ENCODE data around the gene KIAA1217.
A peak's percentile ranks its signal among the peaks of the same experiment; 100 is the strongest.

The KIAA1217 gene

DNA sequence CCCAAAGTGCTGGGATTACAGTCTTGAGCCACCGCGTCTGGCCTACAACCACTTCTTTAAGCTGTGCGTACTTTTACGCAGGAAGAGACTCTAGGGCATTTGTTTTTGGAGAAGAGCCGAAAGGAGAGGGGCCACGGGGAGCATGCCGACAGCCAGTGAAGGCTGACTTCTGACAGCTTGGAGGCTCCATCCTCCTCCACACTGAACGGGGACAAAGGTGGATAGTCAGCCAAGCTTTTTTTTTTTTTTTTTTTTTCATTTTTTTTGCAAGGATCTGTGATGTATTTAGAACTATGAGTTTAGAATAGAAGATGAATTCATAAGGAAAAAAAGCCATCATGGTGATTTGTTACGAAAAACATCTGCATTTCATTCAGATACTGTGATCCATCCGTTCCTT is 293.1 kb downstream of the KIAA1217 start:
- DNase-seq (ENCODE audit: low read depth in 2 of 2), result no peak

DNA sequence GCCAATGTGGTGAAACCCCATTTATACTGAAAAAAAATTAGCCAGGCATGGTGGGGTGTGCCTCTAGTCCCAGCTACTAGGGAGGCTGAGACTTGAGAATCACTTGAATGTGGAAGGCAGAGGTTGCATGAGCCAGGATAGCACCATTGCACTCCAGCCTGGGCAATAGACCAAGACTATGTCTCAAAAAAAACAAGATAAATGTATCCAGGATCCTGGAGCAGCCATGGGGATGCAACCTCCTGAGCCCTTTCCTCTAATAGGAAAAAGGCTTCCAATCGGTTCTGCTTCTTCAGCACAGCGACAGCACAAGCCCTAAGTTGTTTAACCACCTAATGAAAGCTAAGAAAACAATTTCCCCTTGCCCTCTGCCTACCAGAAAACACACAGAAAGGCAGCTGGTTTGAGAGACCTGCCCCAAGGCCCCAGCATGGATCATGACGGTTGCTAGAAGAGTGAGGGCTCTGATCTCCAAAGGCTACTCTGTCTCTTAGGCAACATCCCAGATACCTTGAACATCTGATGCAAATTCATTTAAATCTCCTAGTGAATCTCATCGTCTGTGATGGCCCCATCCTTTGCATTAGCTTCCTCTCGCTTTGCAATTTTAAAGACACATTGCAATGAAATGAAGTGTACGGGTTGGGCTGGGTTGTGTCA is 294.0 kb downstream of the KIAA1217 start:
- DNase-seq (ENCODE audit: low read depth in 2 of 2), result no peak

DNA sequence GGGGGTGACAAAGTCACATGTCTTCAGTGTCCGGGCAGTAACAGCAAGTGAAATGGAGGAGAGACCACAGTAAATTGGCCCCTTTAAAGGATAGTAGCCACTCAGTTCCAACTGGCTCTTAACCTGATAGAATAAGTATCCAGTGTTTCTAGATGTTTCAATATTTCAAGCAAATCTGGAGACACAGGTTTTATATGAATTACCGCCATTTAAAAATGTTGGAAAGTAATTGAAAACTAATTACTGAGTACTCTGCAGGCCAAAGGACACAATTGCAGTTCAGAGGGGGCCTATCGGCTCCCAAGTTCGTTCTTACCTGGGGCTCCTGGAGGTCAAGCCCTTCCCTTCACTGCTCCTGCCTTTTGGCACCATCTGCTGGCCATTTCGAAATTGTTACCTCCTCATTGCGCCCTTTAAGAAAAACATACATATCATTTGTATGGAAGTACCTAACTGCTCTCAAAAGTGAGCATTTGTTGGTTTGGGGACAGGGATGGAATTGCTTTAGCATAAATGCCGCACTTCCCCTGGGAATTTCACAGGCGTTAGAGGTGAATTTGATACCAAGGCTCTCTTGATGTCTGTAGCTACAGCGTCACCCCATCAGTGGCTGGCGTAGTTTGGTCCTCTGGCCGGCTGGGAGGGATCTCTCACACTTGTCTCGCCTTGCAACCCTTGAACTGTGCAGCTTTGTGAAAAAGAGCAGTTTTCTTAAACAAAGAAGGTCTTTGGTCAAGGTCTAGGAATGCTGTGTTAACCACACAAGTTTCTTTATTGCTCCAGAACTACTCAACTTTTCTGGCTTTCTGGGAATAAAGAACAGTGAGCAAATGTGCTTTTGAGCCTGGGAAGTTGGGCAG is 294.8 kb downstream of the KIAA1217 start:
- DNase-seq (ENCODE audit: low read depth in 2 of 2), result peak; percentile 21 to 24

DNA sequence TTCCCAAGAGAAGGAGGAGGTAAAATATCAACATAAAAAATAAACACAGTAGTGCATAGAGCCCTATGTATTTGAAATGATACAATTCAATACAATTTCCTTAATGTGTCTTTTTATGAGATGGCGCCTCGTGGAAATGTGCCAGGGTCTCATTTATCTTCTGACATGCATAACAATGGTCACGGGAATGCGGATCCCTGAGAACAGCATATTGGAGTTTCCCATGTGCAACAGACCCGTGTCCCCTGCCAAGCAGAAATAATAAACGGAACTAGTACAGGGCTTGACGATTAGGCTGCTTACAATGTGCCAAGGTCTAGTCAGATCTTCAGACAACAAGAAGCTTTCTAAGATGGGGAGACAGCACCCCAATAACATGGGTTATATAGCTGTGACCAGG is 296.8 kb downstream of the KIAA1217 start:
- DNase-seq (ENCODE audit: low read depth in 2 of 2), result no peak

DNA sequence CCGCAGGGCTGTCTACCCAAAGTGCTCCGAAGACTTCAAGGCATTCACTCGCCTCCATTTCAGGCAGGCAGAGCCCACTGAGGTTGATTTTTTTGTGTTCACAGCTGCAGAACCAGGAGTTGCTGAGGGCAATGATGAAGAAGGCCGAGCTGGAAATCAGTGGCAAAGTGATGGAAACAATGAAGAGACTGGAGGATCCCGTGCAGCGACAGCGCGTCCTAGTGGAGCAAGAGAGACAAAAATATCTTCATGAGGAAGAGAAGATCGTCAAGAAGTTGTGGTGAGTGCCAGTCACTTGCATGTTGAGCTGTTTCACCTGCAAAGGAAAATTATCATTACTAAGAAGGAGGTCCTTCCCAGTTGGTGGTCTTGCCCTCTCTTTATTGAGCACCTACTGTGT is 304.2 kb downstream of the KIAA1217 start:
- DNase-seq (ENCODE audit: low read depth in 2 of 2), result peak in 1 of 2 donors; percentile 4

DNA sequence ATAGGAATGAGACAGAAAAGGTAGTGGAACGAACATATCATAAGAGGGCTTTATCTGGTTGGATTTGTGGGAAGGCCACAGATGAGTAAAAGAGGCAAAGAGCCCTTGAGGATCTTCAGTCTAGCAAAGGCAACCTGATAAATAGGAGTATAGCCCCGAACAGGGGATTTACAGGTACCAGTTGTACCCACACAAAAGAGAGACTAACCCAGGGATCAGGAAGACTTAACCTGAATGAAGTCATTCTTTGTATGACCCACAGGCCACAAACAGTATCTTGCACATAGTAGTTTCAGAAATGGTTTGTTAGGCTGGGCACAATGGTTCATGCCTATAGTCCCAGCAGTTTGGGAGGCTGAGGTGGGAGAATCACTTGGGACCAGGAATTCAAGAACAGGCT is 306.5 kb downstream of the KIAA1217 start:
- no peak for DNase-seq (ENCODE audit: low read depth in 2 of 2)

DNA sequence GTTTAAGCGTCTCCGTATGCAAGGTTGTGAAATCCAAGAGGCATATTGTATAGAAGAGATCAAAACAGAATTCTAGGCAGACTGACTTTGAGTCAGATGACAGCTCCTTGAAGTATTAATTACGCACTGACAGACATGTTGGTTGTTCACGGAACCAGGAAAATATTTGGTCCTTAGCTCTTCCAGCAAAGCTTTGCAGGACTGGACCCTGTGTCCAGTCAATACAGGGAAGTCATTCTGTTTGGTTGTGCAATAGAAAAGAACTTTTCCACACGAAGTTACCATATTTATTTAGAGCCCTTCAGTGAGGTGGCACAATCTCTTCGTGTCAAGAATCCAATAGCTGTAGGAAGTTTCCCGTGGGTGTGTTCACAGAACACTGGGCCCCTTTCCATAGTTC is 309.5 kb downstream of the KIAA1217 start:
- DNase-seq (ENCODE audit: low read depth in 2 of 2), result no peak

DNA sequence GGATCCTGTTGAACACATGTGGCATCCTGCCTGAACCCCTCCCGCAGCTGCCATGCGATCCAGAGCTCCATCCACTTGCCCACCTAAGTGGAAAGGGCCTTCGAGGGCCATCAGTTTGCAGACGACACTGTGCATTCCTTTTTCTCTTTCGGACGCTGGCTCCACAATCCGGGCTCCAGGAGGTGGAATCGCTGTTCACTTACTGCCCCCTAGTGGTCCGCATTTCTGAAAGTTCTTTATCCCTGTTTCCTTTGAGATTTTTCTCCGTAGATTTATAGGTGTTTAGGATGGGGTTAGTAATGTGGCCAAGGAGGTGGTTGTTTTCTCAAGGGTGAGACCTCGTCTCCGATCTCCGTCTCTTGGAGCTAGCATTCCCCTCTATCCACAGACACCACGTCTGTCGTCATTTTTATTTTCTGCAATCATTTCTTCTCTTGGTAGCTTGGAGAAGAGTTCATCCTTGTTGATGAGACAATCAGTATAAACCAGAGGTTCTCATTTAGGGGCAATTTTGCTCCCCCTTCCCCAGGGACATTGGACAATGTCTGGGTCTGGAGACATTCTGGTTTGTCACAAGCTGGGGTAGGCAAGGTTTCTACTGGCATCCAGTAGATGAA is 310.2 kb downstream of the KIAA1217 start:
- DNase-seq (ENCODE audit: low read depth in 2 of 2), result peak; percentile 35 to 41

DNA sequence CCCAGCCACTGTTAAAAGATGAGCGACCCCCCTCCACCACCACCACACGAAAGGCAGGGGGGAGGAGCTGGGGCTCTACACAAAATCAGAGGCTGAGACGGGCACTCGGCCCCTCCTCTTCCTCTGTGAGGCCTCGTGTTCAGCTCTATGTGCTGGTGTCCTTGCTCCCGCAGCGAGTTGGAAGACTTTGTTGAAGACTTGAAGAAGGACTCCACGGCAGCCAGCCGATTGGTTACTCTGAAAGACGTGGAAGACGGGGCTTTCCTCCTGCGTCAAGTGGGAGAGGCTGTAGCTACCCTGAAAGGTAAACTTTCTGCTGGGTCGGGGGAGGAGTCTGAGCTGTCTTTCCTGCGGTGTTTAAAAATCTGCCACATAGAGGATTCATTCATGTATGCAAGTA is 311.0 kb downstream of the KIAA1217 start:
- peak in 1 of 2 donors; percentile 6 for DNase-seq (ENCODE audit: low read depth in 2 of 2)

DNA sequence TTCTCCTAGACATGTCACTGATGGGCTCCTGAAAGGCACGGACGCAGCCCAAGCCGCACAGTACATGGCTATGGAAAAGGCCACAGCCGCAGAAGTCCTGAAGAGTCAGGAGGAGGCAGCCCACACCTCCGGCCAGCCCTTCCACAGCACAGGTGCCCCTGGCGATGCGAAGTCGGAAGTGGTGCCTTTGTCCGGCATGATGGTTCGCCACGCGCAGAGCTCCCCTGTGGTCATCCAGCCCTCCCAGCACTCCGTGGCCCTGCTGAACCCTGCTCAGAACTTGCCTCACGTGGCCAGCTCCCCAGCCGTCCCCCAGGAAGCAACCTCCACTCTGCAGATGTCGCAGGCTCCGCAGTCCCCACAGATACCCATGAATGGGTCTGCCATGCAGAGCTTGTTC is 315.4 kb downstream of the KIAA1217 start:
- no peak for DNase-seq (ENCODE audit: low read depth in 2 of 2)

DNA sequence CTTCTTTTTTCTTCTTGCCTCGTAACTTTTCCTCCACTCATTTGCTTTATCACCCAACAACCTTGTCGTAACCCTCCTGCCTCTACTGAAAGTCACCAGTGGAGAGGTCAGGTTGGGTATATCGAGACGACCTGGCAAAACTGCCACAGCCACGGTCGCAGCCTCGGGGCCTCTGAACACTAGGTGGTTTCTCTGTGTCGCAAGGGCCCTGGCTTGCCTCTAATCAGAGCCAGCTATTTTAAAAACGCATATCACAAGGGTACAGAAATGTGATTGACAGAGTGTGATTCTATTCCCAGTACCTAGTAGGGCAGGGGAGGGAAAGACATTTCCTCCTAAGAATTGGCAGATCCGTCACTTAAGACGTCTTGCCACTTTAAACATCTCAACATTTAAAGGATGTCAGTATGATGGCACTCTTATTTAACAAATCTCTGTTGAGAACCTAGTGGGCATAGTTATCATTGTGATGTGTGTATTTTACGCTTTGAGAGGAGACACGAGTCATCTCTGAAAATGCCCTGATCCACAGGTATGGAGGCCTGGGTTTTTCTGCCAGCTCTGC is 317.2 kb downstream of the KIAA1217 start:
- no peak for DNase-seq (ENCODE audit: low read depth in 2 of 2)

DNA sequence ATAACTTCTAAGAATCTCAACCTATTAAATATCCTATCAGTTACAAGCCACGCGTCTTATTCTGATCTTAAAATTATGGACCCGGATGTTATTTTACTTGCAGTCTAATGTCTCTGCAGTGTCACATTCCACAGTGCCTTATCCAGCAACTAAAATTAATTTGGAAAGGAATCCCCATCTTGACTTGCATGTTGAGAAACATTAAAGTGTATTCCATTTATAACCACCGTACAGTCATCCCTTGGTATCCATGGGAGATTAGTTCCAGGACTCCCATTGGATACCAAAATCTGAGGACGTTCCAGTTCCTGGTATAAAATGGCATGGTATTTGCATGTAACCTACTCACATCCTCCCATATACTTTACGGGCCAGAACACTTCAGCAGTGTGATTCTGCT is 320.0 kb downstream of the KIAA1217 start:
- no peak for DNase-seq (ENCODE audit: low read depth in 2 of 2)

DNA sequence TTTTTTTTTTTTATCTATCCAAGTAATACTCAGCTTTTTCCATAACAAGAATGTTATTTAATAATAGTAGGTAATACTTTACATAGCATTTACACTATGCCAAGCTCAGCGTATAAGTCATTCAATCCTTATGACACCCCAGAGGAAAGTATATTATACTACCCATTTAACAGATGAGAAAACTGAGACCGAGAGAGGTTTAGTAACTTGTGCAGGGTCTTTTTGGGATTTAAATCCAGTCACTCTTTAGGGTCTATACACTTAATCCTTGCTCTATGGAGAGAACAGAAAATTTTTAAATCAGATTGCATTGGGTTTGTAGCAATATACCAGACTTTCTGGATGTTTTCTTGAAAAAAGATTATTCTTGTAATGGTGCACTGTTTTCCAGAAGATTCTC is 322.5 kb downstream of the KIAA1217 start:
- DNase-seq (ENCODE audit: low read depth in 2 of 2), result no peak

DNA sequence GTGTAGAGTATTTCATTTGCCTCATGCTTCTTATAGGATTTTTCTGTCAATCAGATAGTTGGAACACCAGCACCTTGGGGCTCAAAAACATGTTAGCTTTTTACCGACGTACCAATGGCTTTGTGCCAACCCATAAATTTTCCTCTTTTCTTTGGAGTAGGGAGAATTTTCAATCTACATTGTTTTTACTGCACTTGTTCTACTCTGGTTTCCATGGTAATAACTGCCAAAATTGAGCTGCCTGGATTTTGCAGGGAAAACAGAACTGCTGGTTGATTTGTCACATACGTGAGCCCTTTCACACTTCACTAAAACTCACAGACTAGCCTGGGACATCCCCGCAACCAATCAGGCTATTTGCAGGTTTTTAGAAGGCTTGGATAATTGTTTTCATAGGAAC is 325.0 kb downstream of the KIAA1217 start:
- no peak for DNase-seq (ENCODE audit: low read depth in 2 of 2)

DNA sequence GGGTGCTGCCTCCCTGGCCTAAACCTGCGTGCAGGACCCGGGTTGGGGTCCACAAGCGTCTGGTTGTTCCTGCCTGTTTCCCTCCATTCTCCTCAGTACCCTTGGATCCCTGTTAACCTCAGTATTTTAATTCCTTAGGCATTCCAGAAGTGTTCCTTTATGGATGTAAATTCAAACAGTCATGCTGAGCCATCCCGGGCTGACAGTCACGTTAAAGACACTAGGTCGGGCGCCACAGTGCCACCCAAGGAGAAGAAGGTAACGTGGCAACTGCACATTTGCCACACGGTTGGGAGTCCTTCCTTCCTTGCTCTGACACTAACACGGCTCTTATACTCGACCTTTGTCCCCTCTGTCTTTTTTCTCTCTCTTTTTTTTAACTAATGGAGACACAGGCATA is 327.7 kb downstream of the KIAA1217 start:
- DNase-seq (ENCODE audit: low read depth in 2 of 2), result no peak

DNA sequence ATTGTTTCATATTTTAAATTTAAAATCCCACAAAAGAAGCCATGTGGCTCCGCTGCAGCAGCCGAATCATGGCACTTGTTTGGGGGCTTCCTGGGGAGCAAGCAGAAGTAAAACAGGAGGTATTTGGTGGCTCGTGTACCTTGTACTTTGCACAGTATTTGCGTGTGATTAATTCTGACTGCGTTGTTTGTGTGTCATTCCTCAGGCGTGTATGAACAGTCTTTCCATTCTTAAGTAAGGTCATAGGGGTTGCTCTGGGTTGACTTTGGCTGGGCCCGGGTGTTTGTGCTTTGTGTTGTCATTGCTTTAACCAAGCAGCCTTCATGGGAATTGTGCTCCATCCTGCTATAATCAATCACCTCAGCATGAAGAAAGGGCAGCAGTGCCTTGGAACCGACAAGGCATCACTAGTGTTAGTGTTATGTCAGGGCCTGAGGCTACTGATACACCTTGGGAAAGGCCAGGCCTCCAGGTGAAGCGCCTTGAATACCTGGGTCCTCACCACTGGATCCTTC is 332.4 kb downstream of the KIAA1217 start:
- DNase-seq (ENCODE audit: low read depth in 2 of 2), result no peak

DNA sequence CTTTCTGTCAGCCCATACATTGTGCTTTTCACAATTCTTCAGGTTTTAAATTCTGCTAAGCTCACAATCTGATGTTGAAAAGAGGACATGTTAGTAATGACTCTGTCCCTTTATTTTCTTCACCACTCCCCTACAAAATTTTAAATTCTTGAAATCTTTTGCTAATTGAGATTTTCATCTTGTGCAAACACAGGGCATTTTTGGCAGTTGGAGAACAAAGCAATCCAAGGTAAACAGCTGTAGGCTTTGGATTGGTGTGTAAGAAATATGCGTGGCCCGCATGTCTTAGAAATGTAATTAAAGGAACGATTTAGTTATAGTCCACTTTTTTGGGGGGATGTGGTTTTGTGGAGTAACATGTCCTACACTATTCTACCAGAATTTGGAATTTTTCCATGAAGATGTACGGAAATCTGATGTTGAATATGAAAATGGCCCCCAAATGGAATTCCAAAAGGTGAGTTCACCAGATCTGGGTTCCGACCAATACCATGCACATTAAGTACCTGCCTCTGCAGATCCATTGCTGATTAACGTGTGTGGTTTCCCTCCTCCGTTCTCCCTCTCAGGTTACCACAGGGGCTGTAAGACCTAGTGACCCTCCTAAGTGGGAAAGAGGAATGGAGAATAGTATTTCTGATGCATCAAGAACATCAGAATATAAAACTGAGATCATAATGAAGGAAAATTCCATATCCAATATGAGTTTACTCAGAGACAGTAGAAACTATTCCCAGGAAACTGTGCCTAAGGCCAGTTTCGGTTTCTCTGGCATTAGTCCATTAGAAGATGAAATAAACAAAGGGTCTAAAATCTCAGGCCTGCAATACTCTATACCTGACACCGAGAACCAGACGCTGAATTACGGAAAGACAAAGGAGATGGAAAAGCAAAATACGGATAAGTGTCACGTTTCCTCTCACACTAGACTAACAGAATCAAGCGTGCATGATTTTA is 333.7 kb downstream of the KIAA1217 start:
- no peak for DNase-seq (ENCODE audit: low read depth in 2 of 2)

DNA sequence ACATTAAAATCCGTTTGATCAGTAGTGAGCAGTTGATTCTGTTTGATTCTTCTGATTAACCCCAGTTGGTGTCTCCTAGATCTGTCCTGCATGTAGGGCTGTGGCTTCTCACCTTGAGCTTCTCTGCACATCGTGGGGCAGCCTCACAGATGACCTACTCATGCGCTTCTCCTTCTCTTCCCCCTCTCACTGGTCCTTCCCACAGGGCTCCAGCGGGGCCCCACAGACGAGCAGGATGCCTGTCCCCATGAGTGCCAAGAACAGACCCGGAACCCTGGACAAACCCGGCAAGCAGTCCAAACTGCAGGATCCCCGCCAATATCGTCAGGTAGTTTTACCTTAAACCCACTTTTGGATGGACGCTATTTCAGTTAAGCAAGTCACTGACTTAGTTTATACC is 335.8 kb downstream of the KIAA1217 start:
- no peak for DNase-seq (ENCODE audit: low read depth in 2 of 2)

DNA sequence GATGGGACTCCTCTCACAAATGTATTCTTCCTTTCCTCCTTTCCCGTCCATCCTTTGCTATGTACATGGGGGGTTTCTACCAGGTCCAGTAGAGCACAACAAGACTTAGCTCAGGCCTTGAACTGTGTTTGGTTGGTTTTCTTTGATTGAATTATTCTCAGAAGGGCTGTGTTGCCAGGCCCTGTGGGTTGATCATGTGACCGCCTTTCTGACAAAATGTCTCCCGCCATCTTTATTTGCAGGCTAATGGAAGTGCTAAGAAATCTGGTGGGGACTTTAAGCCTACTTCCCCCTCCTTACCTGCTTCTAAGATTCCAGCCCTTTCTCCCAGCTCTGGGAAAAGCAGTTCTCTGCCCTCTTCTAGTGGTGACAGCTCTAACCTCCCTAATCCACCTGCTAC is 336.6 kb downstream of the KIAA1217 start:
- no peak for DNase-seq (ENCODE audit: low read depth in 2 of 2)

DNA sequence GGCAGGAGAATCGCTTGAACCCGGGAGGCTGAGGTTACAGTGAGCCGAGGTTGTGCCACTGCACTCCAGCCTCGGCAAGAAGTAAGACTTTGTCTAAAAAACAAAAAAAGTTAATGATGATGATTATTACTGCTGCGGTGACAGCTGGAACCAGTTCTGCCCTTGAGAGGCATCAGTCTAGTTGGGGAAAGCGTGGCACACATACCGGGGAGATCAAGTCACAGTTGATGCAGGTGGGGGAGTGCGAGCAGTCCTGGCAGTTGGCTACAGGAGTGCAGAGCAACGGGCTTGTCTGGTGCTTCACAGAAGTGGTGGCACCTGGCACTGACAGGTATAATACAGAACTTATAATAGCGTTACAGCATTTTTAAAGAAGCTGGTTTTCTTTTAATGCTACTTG is 341.7 kb downstream of the KIAA1217 start:
- no peak for DNase-seq (ENCODE audit: low read depth in 2 of 2)

DNA sequence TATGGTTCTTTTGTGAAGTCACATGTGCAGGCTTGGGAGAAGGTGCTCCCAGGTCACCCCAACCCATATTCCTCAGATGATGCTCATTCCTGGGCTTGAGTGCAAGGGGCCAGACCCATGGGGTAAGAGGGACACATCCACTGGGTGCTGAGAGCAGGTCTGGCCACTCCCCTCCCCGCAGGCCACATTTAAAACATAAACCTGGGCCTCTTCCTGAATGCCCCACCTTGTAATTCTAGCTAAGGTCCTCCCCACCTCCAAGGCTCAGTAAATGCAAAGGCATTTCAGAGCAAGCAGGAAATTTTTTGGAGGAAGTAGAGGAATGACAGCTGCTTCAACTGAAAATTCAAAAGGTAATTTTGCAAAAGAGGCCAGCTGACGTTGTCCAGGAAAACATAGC is 342.2 kb downstream of the KIAA1217 start:
- DNase-seq (ENCODE audit: low read depth in 2 of 2), result no peak
